Left cardiac atrium (tissue), 4 donors: ENCODE results near the gene TMEM208. TPM values are rescaled to one million over a fixed set of nuclear protein-coding genes. Genes with fewer than 3 reads are reported as not detected.

Experiments used
- ATAC-seq, 2 donors: fragments of 200-7000 bp; cut with Tn5 transposase; one replicate each; pipeline ENCODE4 v1.9.1; 2020; ENCODE audit warnings: mild to moderate bottlenecking in 2 of 2, moderate library complexity in 2 of 2
- DNase-seq: peaks from one replicate; pipeline ENCODE4 v3.0.0-alpha.2; 2020
- intact Hi-C, 2 donors: fragments of 100-400 bp; cut with DNase I; formaldehyde crosslinking; loops; one replicate each; pipeline versions ENCODE4 v1.14.1 to v1.15.1; 2022 to 2023
- total RNA-seq, 2 donors: library from RNA; stranded (reverse); fragmentation: NEBNext Ultra II Directional; extraction: Animal tissue kit (Norgen Biotek cat#: 25700); gene quantifications; one replicate each; pipeline ENCODE4 v1.2.1, GENCODE V29; 2021
- donor health status: DM: no; HTN: yes; CAD: no.
- donor health status: DM: no; HTN: yes; CAD: no; lungs with severe emphysema.
- donor health status: DM: yes; HTN: yes; CAD: no.
- donor health status: Dilated cardiomyopathy.

TMEM208 gene
- total RNA-seq, 2 donors from 2014 or later = 17.4 to 25.3 TPM

GRCh38 chr16:67245674-67246080 lies 18.7 kb downstream of the TMEM208 start:
- ATAC-seq (no peak), DNase-seq (no peak)
- intact Hi-C loops = no loop called here

GRCh38 chr16:67246081-67246755 lies 19.3 kb downstream of the TMEM208 start:
- intact Hi-C loops = no loop called here
- ATAC-seq (peak; percentile 47 to 56), DNase-seq (peak; percentile 82)

GRCh38 chr16:67246756-67247191 lies 19.8 kb downstream of the TMEM208 start:
- ATAC-seq (peak in 1 of 2 donors; percentile 0), DNase-seq (peak; percentile 57)
- intact Hi-C loops = no loop called here

- peak; percentile 99 for DNase-seq
- peak; percentile 80 to 85 for ATAC-seq
- intact Hi-C loops = no loop called here
Measured at GRCh38 chr16:67247192-67248072, 20.5 kb downstream of the TMEM208 start, which contains the start of gene FHOD1. TSS of gene FHOD1 (minus strand) at chr16:67247481. CDS start at chr16:67247410, 71 bp downstream.

GRCh38 chr16:67248073-67248400 lies 21.1 kb downstream of the TMEM208 start:
- intact Hi-C loops = no loop called here
- no peak for ATAC-seq
- no peak for DNase-seq

DNA sequence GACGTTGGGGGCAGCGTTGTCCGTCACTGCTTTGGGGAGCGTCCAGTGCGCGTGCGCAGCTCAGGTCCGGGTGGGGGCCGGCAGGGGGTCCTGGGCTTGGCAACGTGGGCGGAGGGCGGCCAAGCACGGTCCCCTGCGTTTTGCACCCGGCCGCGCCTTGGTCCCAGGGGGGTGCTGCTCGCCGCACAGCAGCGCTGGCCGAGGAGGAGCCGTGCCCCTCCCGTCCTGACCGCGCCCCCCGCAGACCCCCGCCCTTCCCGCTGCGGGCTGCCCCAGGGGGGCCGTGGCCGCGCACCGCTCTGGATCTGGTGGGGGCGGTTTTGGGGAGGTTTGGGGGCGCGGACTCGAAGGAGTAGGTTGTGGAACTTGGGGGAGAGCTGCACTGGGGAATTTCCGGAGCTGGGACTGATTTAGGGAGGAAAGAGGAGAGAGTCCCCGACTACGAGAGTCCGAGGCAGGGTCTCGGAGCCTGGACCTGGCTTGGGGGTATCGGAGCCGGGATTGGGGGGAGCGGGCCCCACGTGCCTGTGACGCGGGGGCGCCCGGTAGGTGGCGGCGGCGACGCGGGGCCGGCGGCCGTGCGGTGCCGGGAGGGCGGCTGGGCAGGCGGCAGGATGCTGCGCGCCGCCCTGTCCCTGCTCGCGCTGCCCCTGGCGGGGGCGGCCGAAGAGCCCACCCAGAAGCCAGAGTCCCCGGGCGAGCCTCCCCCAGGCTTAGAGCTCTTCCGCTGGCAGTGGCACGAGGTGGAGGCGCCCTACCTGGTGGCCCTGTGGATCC lies 21.7 kb downstream of the TMEM208 start, which contains the start of gene SLC9A5:
Gene SLC9A5 (plus strand): TSS at position 579 of the 777 bp plus-strand sequence. CDS start 36 bp downstream, at position 615.
- intact Hi-C loops = no loop called here
- ATAC-seq = peak; percentile 0 to 5
- peak; percentile 43 for DNase-seq

GRCh38 chr16:67249178-67250044 lies 22.5 kb downstream of the TMEM208 start:
- ATAC-seq = no peak
- intact Hi-C loops = no loop called here
- DNase-seq = no peak

DNA sequence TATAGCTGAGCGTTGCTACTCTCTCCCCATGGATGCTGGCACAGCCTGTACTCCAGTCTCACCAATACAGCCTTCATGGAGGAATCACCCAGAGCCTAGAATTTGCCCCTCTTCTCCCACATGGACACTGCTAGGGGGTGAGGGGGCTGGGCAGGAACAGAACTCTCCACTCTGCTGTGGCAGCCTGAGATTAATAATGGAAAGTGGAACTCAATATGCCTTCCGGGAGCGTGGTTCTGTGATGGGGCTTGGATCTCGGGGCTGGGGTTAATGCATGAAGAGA lies 23.1 kb downstream of the TMEM208 start:
- intact Hi-C loops = no loop called here
- no peak for ATAC-seq
- peak; percentile 14 for DNase-seq

DNA sequence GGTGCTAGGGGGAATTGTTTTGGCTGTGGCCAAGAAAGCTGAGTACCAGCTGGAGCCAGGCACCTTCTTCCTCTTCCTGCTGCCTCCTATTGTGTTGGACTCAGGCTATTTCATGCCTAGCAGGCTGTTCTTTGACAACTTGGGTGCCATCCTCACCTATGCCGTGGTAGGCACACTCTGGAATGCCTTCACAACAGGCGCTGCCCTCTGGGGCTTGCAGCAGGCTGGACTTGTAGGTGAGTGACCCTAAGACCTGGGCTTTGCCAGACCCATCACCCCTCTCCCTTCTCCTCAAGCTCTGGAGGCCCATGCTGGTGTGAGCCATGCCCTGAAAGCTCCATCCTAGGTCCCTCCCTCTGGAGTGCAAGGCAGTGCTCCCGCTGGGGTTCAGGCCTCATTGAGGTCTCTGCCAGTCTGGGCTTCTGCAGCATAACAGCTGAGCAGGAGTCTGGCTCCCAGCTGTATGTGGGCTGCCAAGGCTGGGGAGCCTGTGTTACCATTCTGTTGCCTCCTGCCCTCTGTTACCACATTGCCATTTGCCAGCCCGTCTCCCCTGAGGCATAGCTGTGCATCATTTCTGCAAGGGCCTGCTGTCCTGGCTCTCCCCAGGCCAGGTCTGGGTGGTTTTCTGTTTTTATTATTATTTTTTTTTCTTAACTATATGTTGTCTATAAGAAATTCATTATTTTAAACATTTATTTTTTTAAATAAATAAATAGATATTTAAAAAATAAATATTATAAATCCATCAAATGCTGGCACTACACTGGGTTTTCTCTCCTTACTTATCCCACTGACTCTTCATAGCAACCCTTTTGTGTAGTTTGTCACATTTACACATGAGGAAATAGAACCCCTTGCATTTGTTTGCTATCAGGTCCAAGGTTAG lies 25.9 kb downstream of the TMEM208 start:
- no peak for DNase-seq
- intact Hi-C loops = no loop called here
- ATAC-seq = peak in 1 of 2 donors; percentile 46

GRCh38 chr16:67254801-67255552 lies 28.0 kb downstream of the TMEM208 start:
- no peak for ATAC-seq
- intact Hi-C loops = no loop called here
- DNase-seq = no peak

- intact Hi-C loops = no loop called here
- ATAC-seq (no peak), DNase-seq (no peak)
Measured at GRCh38 chr16:67255553-67256221, 28.8 kb downstream of the TMEM208 start.

DNA sequence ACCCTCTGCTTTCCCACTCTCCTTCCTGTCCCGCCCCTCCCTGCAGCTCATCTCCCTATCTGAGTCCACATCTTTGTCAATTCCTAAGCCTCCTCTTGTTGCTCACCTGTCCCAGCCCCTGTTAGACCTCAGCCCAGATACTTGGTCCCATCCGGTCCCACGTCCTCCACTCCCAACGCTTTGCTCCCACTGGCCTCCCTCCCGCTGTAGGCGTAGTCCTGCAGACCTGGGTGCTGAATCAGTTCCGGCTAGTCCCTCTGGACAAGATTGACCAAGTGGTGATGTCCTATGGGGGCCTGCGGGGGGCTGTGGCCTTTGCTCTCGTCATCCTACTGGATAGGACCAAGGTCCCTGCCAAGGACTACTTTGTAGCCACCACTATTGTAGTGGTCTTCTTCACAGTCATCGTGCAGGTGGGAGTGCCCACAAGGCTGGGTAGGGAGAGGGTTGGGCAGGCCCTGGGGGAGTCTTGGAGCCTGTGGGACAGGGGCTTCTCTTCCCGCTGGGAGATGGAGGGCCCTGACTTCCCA lies 29.8 kb downstream of the TMEM208 start:
- intact Hi-C loops = no loop called here
- ATAC-seq (no peak), DNase-seq (no peak)

DNA sequence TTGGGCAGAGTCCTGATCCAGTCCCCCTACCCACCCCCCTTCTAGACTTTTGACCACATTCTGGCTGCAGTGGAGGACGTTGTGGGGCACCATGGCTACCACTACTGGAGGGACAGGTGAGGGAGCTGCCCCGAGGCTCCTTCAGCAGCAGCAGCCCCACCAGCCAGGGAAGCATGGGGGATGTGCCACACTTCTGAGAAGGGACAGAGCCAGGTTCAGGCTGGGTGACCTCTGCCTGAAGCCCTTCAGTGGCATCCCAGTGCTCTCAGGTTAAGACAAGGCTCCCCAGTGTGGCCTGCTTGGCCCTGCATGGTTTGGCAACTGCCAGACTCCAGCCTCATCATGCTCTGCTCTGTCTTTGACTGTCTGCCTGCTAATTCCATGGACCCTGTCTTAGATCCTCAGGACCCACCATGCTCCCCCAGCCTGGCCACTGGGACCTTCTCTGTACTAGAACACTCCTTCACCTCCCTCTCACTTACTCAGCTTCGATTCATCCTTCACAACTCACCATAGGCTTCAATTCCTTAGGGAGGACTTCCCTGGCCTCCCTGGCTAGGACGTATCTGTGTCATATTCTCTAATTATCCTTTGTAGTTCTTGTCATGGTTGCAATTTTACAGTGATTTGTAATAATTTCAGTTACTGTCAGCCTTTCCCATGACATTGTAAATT lies 30.7 kb downstream of the TMEM208 start:
- intact Hi-C loops = no loop called here
- ATAC-seq = no peak
- no peak for DNase-seq

DNA sequence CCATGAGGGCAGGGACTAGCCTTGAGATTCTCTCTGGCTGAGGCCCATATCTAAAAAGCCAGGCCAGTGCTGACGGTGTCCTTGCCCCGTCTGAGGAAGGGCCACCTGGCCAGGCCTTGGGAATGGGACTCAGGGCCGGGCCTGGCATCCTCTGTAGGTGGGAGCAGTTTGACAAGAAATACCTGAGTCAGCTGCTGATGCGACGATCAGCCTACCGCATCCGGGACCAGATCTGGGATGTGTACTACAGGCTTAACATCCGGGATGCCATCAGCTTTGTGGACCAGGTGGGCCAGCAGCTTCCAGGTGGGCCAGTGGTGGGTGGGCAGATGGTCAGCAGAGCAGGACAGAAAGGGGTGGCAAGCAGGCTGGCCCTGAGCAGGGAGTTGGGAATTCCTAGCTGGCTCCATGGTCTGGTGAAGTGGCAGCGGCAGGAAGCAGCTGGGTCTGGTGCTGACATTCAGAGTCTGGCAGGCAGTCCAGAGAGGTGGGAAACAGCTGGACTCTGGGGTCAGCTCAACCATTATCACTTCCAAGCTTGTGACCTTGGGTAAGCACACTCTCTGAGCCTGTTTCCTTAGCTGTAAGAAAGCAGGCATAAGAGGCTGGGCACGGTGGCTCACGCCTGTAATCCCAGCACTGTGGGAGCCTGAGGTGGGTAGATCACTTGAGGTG lies 31.4 kb downstream of the TMEM208 start:
- intact Hi-C loops = no loop called here
- no peak for DNase-seq
- no peak for ATAC-seq

- intact Hi-C loops = loop anchor here (10.0 kb wide), 2 partner anchors 135 to 145 kb away; partner anchors contain the start of gene TPPP3 (in 1 of the 2)
- no peak for DNase-seq
- no peak for ATAC-seq
Measured at GRCh38 chr16:67259705-67260104, 32.8 kb downstream of the TMEM208 start.
